C4-2B (cell line): Measurements from ENCODE around the gene FLG2.

Source experiments
- CTCF ChIP-seq: fragments of 450-650 bp; conservative IDR thresholded peaks from 2 replicates; pipeline ENCODE4 v1.5.1; 2017; ENCODE audit warnings: mild to moderate bottlenecking
- ZFX ChIP-seq: fragments of 450-650 bp; IDR thresholded peaks from 2 replicates; pipeline ENCODE4 v1.6.1; 2017

DNA sequence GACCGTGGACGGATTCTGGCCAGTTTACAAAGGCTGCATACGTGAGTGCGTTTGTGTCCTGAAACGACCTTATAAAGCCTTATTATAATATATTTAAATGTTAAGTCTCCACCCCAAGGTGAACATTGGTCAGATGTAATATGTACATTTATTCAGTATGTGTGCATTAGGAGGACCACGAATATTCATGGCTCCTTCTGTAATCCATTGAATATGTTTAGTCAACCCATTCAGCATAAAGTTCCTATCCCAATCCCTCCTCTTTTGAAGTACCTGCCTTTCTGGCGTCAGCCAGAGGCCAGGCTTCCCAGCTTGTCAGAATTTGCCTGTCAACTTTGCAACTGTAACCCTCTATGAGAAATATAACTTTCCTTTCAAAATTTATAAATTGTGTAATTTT lies 24.4 kb downstream of the FLG2 start:
- TF ChIP-seq CTCF (no peak), ZFX (no peak)
